HG03108 (cell line): Measurements from ENCODE around the gene MCHR1.
"Not testable (repeated sequence)": the region's sequence is repeated elsewhere in the genome, so short reads cannot be mapped to it uniquely, and the experiment has no call there.

Experiments
- ATAC-seq: cut with Tn5 transposase; IDR thresholded peaks from one replicate; pipeline ENCODE4 v1.9.1; 2021; ENCODE audit warnings: moderate library complexity; ENCODE audit not compliant: unreplicated experiment

Gene MCHR1

DNA sequence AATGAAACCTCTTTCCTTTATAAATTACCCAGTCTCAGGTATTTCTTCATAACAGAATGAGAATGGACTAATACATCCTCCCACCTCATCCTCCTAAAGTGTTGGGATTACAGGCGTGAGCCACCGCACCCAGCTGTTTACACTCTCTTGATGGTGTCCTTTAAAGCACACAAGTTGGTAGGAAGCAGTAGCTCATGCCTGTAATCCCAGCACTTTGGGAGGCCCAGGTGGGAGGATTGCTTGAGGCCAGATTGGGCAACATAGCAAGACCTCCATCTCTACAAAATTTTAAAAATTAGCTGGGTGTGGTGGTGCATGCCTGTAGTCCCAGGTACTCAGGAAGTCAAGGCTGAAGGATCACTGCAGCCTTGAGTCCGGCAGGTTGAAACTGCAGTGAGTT lies 23.3 kb upstream of the MCHR1 start:
- ATAC-seq = not testable (repeated sequence)

DNA sequence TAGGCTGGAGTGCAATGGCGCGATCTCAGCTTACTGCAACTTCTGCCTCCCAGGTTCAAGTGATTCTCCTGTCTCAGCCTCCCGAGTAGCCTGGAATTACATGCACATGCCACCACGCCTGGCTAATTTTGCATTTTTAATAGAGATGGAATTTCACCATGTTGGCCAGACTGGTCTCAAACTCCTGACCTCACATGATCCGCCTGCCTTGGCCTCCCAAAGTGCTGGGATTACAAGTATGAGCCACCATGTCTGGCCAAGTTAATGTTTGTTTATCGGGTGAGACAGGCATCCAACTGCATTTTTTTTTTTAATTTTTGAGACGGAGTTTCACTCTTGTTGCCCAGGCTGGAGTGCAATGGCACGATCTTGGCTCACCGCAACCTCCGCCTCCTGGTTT lies 22.6 kb upstream of the MCHR1 start:
- ATAC-seq = not testable (repeated sequence)

DNA sequence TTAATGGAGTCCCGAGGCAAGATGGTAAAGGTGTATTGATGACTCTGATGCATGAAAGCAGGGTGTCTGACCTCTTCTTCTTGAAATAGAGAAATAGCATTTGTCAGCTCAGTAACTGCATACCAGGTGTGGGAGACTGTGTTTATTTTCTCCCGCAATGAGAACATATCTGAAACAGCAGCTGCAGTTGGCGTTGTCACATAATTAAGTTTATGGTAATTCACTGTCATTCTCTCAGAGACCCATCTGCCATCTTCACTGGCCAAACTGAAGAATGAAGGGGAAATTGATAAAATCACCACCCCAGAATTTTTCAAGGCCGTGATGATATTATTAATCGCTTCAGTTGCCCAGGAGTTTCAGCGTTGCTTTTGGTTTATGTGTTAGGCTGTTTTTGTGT lies 20.1 kb upstream of the MCHR1 start:
- no peak for ATAC-seq

DNA sequence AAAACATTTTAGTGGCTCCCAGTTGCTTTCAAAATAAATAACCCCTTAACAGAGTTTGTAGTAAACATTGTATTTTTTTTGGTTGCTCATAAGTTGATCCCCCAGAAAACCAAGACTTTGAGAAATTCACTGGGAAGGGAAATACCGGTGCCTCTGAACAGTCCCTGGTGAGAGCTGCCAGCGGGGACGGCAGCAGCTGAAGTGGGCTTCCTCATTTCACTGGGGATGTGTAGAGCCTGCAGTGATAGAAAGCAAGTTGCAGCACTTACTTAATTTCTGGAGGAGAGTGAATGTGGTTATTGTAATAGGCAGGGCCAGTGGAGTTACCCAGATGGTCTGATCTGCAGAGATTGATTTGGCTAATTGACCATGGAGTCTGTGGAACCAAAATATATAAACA lies 18.6 kb upstream of the MCHR1 start:
- ATAC-seq = no peak

DNA sequence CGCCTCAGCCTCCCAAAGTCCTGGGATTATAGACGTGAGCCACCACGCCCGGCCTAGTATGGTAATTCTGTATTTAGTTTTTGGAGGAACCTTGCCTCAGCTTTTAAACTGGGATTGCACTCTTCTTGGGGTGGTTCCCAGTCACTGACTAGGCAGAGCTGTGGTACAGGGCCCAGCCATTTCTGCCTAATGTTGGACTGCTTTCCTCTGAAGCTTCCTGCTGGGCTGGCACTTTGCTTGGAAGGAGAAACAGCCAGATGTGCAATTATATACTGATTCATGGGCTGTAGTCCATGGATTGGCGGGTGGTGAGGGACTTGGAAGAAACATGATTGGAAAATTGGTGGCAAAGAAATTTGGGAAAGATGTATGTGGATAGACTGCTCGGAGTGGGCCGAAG lies 17.6 kb upstream of the MCHR1 start:
- ATAC-seq = no peak

DNA sequence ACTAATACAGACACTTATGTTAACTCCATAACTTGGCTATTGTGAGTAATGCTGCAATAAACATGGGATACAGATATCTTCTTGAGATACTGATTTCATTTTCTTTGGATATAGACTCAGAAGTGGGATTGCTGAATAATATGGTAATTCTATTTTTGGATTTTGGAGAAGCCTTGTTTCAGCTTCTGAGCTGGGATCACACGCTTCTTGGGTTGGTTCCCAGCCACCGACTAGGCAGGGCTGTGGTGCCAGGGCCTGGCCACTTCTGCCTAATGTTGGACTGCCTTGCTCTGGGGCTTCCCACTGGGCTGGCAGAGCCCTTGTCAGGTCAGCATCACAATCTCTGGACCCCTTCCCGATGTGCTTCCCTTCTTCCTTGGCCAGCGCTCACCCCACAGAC lies 14.0 kb upstream of the MCHR1 start:
- no peak for ATAC-seq

DNA sequence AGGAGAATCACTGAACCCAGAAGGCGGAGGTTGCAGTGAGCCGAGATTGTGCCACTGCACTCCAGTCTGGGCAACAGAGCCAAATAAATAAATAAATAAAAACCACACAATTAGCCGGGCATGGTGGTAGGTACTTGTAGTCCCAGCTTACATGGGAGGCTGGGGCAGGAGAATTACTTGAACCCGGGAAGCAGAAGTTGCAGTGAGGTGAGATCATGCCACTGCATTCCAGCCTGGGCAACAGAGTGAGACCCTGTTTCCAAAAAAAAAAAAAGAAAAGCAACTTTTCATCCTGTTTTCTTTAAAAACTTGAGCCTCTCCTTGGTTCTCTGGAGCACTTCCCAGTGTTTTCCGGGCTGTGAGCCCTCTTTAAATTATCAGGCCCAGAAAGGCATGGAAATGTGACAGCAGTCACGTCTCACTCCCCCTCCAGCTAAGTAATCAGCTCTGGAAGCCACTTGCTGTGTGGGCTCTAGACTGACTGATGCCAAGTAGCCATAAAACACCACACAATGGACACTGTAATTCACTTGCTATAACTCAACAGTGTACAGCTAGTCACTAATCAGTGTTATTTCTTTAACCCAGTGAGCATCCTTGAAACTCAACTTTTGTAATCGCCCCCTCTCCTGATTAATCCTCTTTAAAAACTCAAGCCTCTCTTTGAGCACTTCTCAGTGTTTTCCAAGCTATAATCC lies 13.0 kb upstream of the MCHR1 start:
- ATAC-seq = no peak

DNA sequence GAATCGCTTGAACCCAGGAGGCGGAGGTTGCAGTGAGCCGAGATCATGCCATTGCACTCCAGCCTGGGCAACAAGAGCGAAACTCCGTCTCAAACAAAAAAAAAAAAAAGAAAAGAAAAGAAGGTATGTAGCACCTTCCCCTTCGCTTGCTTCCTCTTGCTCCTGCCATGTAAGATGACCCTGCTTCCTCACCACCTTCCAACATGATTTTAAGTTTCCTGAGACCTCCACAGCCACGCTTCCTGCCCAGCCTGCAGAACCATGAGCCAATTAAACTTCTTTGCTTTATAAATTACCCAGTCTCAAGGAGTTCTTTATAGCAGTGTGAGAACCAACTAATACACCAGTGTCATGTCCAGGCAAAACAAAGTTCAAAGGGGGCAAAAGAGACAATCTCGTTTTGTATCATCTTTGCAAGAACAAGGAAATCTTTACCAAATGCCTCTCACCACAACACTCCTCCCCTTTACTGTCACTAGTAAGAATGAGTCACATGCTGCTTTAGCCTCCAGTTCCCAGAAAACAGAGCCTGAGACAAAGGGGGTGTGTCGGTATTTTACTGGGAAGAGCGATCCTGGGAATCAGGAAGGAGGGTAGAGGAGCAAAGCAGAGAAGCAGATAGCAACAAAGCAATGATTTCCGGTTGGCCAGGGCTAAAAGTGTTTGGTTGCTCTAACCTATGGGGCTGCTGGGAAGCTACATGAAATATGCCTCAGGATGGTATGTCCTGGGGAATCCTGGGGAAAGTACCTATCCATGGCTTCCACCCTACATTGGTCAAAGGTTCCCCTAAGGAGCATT lies 10.5 kb upstream of the MCHR1 start:
- no peak for ATAC-seq

DNA sequence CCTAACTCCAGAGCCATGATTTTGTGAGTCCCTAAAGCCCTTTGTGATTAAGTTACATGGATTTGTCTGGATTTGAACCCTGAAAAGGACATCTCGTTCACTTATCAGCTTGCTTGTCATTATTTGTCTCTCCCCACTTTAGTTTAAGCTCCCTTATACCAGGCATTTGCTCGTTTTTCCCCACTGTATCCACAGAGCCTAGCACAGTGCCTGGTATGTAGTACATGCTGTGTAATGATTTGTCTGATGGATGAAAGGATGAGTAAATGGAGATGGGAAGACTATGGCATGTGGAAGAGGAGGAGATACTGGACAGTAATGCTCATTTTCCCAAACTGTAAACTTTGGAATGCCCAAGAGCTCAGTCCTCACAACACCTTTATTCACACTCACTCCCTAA lies 9.2 kb upstream of the MCHR1 start:
- no peak for ATAC-seq

DNA sequence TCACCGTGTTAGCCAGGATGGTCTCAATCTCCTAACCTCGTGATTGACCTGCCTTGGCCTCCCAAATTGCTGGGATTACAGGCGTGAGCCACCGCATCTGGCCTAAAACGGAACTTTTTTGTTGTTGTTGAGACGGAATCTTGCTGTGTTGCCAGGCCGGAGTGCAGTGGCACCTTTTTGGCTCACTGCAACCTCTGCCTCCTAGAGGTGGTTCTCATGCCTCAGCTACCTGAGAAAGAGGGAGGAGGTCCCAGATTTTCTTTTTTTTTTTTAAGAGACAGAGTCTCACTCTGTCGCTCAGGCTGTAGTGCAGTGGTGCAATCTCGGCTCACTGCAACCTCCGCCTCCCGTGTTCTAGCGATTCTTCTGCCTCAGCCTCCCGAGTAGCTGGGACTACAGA lies 7.9 kb upstream of the MCHR1 start:
- no peak for ATAC-seq

DNA sequence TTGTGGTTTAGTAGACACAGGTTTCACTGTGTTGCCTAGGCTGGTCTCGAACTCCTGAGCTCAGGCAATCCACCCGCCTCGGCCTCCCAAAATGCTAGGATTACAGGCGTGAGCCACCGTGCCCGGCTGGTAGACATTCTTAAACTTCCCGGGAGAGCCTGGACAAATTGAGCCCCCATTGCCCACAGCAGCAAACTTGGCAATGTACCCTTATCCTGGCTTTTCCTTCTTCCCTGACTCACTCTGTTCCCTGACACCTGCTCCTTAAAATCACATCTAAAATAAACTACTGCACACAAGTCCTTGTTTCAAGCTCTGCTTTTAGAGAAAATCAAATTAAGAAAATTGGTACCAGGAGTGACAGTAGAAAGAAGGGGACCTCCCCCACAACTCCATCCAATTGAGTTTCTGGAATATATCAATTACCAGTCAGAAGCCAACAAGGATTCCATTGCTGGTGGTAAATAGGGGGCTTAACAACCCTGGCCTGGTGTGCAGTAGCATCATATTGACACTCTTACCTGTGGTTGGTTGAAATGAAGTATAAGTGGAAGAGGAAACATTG lies 7.4 kb upstream of the MCHR1 start:
- ATAC-seq = no peak

DNA sequence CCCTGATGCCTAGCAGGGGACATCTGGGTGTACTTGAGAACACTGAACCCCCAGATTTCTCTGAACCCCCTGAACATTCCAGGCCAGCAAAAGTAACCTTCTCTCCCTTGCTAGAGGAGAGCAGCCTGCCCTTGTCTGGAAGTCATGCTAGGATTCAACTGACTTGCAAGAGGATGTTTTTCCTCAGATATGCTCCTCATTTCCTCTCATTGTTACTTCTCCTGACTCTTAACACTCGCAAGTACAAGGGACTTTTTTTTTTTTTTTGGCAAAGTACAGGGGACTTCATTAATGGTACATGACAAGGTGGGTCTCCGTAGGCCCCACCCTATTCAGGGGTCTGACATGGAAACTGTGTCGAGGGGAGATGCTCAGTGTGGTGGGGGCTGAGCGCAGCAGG lies 6.3 kb upstream of the MCHR1 start:
- ATAC-seq = no peak

DNA sequence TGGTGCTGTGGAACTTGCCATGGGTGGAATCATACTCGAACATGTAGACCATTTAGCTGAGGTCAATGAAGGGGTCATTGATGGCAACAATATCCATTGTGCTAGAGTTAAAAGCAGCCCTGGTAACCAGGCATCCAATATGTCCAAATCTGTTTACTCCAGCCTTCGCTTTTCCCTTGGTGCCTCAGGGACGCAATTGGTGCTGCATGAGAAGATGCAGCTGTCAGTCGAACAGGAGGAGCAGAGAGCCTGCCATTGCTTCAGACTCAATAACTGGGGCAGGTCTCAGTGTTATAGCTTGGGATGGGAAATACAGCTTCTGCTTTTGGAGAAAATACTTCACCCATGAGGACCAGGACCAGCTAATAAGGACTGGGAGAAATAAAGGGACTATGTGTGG lies 5.0 kb upstream of the MCHR1 start:
- no peak for ATAC-seq

DNA sequence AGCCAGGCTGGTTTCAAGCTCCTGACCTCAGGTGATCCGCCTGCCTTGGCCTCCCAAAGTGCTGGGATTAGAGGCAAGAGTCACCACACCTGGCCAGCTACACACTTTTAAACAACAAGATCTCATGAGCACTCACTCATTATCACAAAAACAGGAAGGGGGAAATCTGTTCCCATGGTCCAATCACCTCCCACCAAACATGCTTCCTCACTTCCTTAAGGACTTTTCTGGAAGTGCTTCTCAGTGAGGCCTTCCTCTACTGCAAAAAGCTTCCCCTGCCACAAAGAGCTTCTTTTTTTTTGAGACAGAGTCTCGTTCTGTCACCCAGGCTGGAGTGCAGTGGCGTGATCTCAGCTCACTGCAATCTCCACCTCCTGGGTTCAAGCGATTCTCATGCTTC lies 3.1 kb upstream of the MCHR1 start:
- not testable (repeated sequence) for ATAC-seq

DNA sequence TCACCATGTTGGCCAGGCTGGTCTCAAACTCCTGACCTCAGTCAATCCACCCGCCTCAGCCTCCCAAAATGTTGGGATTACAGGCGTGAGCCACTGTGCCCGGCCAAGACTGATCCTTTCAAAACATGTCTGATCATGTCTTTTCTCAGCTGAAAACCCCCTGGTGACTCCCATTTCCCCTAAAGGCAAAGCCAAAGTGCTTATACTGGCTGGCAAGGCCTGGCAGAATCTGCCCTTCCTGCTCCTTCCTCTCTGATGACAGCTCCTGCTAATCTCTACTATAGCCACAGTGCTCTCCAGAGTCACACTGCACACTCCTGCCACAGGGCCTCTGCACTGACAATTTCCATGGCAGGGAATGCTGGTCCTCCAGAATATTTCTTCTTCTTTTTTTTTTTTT lies 2.6 kb upstream of the MCHR1 start:
- no peak for ATAC-seq

DNA sequence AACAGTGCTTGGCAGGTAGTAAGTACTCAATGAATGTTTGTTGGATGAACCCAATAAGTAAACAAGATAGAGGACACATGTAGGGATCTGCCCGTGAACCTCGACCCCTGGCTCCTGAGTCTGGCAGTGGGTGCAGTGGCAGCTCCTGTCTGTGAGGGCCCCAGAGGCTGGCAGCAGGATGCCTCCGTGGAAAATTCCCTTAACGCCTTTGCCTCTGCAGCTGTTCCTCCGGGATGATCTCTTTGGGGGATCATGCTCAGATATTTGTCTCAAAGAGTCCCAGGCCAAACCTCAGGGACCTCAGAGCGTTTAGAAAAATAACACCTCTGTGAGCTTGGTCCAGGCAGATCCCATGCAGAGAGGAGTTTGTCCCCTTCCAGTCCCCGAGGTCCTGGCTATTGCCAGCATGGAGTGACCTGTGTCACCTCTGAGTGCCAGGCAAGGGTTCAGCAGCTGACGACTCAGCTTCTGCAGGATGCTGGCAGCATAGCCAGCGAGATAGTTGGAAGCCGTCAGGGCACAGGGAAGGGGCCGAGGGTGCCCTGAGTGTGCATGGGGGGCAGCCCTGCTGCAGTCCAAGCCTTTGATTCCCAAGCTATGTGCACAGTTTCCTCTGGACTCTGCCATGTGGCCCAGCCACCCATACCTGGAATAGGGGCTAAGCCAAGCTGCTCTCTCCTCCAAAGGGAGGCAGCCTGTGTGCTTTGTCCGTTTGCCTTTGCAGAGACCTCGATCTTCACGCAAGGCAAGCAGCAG lies 613 bp upstream of the MCHR1 start:
- no peak for ATAC-seq

DNA sequence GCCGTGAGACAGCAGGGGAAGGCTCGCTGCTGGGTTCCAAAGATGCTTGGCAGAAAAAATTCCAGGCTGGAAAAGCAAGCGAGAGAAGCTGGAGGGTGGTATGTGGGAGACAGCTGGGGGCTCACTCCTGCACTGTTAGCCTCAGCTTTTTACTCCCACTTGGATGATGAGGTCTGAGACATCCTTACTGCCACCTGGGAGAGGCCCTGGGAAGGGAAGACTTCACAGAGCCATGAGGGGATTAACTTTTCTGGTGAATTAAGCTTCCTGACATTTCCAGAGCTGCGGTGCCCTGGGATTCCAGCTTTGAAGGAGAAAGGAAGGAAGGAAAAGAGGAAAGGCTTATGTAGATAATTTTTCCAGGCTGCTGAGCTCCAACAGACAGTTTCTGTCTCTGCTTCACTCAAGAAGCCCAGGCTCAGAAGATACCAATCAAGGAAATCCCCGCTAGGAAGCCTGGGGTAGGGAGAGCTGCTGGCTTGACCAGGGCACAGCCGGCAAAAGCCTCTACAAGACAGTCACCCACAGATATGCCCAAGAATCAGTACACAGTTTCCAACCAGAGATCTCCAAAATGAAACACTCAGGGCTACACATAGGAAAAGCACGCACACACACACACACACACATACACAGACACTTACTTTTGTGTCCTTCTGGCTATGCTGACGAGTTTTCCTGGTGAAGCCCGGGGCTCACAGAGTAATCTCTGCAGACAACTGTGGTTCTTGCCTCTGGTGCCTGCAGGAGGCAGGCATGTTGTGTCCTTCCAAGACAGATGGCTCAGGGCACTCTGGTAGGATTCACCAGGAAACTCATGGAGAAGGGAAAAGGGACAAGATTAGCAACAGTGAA lies 907 bp downstream of the MCHR1 start:
- ATAC-seq = no peak

DNA sequence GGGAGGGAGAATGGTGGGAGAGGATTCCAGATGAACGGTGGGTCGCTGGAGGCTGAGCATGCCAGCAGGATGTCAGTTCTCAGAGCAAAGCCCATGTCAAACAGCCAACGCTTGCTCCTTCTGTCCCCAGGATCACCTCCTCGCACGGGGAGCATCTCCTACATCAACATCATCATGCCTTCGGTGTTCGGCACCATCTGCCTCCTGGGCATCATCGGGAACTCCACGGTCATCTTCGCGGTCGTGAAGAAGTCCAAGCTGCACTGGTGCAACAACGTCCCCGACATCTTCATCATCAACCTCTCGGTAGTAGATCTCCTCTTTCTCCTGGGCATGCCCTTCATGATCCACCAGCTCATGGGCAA lies 1.5 kb downstream of the MCHR1 start:
- ATAC-seq = no peak

DNA sequence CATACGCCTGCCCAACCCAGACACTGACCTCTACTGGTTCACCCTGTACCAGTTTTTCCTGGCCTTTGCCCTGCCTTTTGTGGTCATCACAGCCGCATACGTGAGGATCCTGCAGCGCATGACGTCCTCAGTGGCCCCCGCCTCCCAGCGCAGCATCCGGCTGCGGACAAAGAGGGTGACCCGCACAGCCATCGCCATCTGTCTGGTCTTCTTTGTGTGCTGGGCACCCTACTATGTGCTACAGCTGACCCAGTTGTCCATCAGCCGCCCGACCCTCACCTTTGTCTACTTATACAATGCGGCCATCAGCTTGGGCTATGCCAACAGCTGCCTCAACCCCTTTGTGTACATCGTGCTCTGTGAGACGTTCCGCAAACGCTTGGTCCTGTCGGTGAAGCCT lies 2.2 kb downstream of the MCHR1 start:
- ATAC-seq = no peak

DNA sequence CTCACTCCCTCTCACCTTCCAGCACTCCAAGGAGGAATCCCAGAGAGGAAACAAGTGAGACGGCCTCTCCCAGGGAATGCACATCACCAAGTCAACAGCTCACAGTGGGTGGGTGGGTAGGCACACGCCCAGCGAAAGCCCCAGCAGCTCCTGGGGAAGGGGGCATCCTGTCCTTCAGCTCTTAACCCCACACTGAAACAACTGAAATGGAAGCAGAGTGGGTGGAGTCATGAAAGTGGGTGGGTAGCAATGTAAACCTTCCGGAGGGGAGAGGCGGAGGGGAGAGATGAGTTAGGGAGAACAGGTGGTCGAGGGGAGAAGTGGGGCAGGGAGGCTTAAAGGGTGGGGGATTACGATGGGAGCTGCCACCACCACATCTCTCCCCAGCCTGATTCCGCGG lies 5.4 kb downstream of the MCHR1 start:
- no peak for ATAC-seq

DNA sequence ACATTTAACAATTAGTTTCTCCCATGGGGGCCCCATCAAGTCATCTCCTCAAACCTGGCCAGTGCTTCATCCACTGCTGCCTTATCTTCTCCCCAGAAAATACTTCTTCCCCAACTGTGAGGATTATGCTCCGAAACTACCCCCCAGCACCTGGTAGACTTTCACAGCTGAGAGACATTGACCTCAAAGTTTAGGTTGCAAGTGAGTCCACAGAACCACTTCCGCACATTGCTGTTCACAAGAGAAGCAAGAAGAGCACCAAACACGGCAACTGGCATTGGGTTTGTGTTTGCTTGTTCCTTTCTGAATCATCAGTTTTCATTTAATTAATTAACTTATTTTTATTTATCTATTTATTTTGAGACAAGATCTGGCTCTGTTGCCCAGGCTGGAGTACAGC lies 6.1 kb downstream of the MCHR1 start:
- no peak for ATAC-seq
